Measurements from ENCODE around the gene MGAT3. TPM values are rescaled to one million over a fixed set of nuclear protein-coding genes. Genes with fewer than 3 reads are reported as not detected.

MGAT3 gene
- total RNA-seq, 1 experiment from 2014 or later, result 4.3 TPM

DNA sequence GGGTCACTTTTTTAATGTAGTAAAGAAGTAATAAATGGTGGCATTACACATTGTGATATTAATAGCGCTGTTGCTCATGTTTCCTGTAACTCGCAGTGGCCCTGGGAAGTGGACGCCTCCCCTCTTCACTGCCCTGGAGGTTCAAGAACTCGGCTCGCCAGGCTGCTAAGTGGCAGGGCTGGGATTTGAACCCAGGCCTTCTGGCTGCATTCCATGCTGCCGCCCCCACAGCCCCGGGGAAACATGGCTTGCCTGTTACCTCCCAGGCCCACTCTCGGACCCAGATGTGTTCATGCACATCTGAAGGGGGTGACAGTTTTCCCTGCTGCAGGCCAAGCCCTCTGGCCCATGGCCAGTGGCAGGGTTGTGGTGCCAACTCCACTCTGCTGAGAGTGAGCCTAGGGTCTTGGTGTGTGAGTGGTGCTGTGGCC, 25.0 kb upstream of the MGAT3 start:
- no peak for DNase-seq (ENCODE audit: low read depth in 1 of 2, low spot score in 2 of 2)
- H3K27ac ChIP-seq, result no peak overlapping the region

DNA sequence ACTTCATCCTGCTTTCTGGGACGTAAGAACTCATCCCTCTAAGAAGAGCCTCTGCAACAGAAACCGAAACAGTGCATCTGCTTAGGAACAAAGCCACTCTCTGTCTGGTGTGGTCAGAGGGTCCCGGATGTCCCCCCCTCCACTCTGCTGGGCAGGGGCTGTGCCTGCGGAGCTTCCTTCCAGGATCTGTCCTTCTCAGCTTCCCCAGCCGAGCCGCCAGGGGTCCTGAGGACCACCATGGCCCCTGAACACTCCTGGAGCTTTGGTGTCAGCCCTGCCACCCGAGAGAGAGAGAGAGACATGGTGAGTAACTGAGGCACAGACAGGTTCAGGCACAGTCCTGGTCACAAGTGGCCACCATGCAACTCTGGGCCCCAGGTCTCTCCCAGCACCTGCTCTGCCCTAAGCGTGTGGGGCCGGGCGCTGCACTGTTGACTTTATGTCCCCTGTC, 24.4 kb upstream of the MGAT3 start:
- Histone ChIP-seq H3K36me3 (peaks cover 44% of the 10 kb centered on the region), H3K4me3 (no peak overlapping the region), H3K4me1 (replicated peaks) (peaks cover 5% of the 10 kb centered on the region), H3K27me3 (replicated peaks) (no peaks in the 10 kb centered on the region), H3K9me3 (replicated peaks) (no peaks in the 10 kb centered on the region), H3K27ac (no peak overlapping the region)
- DNase-seq (ENCODE audit: low read depth in 1 of 2, low spot score in 2 of 2), result no peak

More for the DNA sequence above, 25.0 kb upstream of the MGAT3 start:
- H3K27me3 ChIP-seq (replicated peaks), result no peaks in the 10 kb centered on the region
- peaks cover 50% of the 10 kb centered on the region for H3K36me3 ChIP-seq
- H3K4me1 ChIP-seq (replicated peaks), result no peaks in the 10 kb centered on the region
- no peak overlapping the region for H3K4me3 ChIP-seq
- no peaks in the 10 kb centered on the region for H3K9me3 ChIP-seq (replicated peaks)

DNA sequence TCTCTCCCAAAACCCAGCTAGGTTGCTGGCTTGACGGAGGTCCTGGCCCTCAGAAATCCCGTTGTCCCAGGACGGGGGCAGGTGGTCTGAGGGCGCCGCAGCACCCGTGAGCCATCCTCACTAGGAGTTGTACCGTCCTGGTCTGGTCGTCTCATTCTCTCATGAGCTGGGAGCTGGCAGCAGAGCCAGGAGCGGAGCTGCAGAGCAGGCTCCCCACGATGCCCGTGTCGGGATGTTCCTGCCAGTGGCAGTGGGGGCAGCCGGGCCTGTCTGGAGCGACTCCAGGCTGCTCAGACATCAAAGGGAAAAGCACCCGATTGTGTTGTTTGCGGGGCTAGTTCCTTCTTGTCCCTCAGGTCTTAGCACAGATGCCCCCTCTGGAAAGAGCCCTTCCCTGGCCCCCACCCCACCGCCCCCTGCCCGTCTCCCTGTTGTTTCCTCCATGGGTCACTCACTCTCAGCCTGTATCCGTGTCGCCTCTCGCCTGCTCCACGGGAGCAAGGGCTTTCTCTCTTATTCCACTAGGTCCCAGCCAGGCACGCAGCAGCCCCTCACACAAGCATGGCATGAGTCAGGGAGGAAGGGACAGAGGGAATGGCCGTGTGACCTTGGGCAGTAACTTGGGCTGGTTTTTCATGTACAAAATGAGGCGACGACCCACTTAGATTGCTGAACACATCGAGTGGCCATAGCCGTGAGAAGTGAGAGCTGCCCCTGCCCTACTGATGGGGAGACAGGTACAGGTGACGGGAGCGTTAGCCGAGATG, 23.2 kb upstream of the MGAT3 start:
- Histone ChIP-seq H3K36me3 (peaks cover 34% of the 10 kb centered on the region), H3K4me3 (no peak overlapping the region), H3K4me1 (replicated peaks) (peaks cover 11% of the 10 kb centered on the region), H3K27me3 (replicated peaks) (no peaks in the 10 kb centered on the region), H3K9me3 (replicated peaks) (no peaks in the 10 kb centered on the region), H3K27ac (no peak overlapping the region)
- DNase-seq (ENCODE audit: low read depth in 1 of 2, low spot score in 2 of 2), result no peak

DNA sequence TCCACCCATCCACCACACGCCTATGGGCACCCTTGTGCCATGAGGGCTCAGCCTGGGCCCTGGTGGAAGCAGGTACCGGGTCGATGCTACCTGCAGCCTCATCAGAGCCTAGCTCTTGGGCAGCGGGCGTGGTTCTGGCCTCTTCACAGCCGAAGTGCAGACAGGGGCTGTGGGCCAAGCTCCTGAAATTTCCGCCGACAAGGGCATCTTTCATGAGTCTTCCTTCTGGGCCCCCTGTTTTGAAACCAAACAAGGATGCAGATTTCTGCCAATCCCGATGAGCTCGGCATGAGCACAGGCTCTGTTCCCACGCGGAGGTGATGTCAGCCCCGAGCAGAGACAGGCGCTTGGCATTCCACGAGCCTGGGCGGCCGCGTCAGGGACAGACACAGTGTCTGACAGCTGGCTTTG, 22.6 kb upstream of the MGAT3 start:
- Histone ChIP-seq H3K27ac (no peak overlapping the region), H3K4me1 (replicated peaks) (peaks cover 17% of the 10 kb centered on the region), H3K9me3 (replicated peaks) (0 out of 2 replicates have a peak, but pooled peaks cover under 1% of the 10 kb centered on the region), H3K36me3 (peaks cover 28% of the 10 kb centered on the region), H3K4me3 (no peak overlapping the region), H3K27me3 (replicated peaks) (no peaks in the 10 kb centered on the region)
- no peak for DNase-seq (ENCODE audit: low read depth in 1 of 2, low spot score in 2 of 2)

DNA sequence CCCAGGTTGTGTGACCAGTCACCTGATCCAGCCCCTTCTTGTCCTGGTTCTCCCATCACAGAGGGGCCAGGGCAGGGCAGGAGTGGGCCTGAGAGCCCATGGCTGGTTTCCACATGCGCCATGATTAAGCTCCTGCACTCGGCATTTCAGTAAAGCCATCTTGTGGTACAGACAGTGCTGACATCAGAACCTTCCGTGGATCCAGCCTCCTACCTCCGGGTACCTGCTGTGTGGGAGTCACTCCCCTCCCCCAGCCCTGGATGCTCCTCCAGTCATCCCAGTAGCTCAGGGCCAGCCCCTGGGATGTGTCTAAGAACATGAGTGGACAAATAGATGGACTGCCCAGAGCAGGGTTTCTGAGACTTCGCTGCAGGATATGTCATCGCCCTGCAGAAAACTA, 22.1 kb upstream of the MGAT3 start:
- H3K27ac ChIP-seq, result no peak overlapping the region
- no peaks in the 10 kb centered on the region for H3K27me3 ChIP-seq (replicated peaks)
- peaks cover 26% of the 10 kb centered on the region for H3K36me3 ChIP-seq
- peaks cover 20% of the 10 kb centered on the region for H3K4me1 ChIP-seq (replicated peaks)
- H3K4me3 ChIP-seq, result no peak overlapping the region
- 0 out of 2 replicates have a peak, but pooled peaks cover 3% of the 10 kb centered on the region for H3K9me3 ChIP-seq (replicated peaks)
- no peak for DNase-seq (ENCODE audit: low read depth in 1 of 2, low spot score in 2 of 2)

DNA sequence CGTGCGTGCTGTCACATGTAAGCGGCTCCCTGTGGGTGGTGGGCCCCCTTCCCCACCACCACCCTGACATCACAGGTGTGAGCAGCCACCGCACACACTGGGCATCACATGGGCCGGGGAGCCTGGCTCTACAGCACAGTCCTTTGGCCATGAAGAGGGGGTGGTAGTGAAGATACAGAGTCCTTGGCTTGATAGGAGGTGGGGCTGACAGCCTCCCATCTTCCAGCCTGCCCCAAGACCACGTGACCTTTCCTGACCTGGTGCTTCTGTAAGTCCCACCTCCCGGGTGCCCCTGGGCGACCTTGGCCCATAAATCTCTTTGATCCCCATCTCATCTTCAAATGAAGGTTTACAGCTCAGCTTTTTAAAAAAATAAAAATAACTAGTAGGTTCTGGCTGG, 21.2 kb upstream of the MGAT3 start:
- no peak overlapping the region for H3K27ac ChIP-seq
- H3K4me3 ChIP-seq, result no peak overlapping the region
- H3K4me1 ChIP-seq (replicated peaks), result peaks cover 20% of the 10 kb centered on the region
- no peaks in the 10 kb centered on the region for H3K27me3 ChIP-seq (replicated peaks)
- DNase-seq (ENCODE audit: low read depth in 1 of 2, low spot score in 2 of 2), result no peak
- H3K9me3 ChIP-seq (replicated peaks), result 0 out of 2 replicates have a peak, but pooled peaks cover 3% of the 10 kb centered on the region
- H3K36me3 ChIP-seq, result peaks cover 20% of the 10 kb centered on the region; the same call in 1 of the 2 replicates

DNA sequence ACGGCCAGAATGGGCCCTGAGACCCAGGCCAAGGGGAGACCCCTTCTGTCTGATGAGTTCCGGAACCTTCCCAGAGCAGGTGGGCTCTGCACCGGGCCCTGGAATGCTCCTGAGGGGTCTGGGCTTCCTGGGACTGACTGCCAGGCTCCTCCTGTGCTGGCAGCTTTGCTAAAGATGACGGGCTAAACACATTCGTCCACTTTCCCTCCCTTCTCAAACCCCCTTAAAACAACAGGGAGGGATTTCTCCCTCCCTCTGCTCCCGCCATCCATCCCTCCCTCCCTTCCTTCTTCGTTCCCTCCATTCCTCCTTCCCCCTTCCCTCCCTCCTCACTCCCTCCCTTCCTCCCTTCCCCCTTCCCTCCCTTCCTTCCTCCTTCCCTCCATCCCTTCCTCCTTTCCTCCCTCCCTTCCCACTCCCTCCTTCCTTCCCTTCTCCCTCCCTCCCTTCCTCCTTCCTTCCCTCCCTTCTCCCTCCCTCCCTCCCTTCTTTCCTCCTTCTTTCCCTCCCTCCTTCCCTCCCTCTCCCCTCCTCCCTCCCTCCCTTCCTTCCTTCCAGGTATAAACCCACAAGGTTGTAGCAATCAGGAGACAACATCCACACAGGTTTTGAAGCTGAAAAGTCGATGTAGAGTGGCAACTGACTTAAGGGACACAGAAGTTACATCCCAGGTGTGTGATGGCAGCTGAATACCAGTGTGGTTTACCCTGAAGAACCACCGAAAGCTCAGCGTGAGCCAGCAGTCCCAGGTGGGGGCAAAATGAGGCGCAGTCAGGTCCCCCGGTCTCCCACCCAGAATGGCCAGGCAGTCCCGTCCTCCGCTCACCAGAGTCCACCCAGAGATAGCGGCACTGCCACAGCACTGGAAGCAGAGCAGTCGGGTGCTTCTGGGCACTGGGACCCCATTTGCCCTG, 18.8 kb upstream of the MGAT3 start:
- H3K4me3 ChIP-seq, result no peak overlapping the region
- no peak overlapping the region for H3K27ac ChIP-seq
- H3K9me3 ChIP-seq (replicated peaks), result 0 out of 2 replicates have a peak, but pooled peaks cover 3% of the 10 kb centered on the region
- no peaks in the 10 kb centered on the region for H3K36me3 ChIP-seq
- H3K4me1 ChIP-seq (replicated peaks), result peaks cover 22% of the 10 kb centered on the region
- no peak for DNase-seq (ENCODE audit: low read depth in 1 of 2, low spot score in 2 of 2)
- no peaks in the 10 kb centered on the region for H3K27me3 ChIP-seq (replicated peaks)

DNA sequence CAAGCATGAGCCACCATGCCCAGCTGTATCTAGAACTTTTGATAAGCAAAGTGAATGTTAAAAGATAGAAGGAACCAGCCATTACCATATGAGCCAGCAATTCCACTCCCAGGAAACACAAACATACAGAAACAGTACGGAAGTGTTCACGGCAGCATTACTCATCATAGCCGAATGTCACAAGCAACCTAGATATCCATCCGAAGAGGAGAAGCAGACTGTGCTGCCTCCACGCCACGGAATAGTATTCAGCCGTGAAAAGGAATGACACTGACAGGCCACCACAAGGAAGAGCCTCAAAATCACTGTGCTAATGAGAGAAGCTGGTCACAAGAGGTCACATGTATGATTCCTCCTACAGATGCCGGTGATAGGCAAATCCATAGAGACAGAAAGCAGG, 17.6 kb upstream of the MGAT3 start:
- Histone ChIP-seq H3K4me1 (replicated peaks) (peaks cover 22% of the 10 kb centered on the region), H3K9me3 (replicated peaks) (0 out of 2 replicates have a peak, but pooled peaks cover 3% of the 10 kb centered on the region), H3K27ac (peak overlapping the region; percentile 29; the same call in 1 of the 2 replicates), H3K27me3 (replicated peaks) (no peaks in the 10 kb centered on the region), H3K36me3 (no peaks in the 10 kb centered on the region), H3K4me3 (no peak overlapping the region)
- peak in 1 of 2 experiments; percentile 41 for DNase-seq (ENCODE audit: low read depth in 1 of 2, low spot score in 2 of 2)

DNA sequence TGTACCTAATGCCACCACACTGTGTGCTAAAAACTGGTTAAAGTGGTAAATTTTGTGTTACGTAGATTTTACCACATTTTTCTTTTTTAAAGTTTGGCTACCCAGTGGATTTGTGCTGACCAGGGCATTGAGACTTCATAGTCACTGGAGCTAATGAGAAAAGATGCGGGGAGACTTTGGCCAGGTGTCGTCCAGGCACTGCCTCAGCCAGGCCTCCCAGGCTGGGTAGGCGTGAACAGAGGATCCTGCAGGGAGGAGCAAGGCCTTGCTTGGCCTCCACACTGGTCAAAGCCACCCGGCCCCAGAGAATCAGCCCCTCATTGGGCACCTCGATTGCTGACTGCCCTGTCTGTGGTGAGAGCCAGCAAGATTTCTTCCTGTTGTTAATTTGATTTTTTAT, 13.4 kb upstream of the MGAT3 start:
- H3K4me1 ChIP-seq (replicated peaks), result peaks cover 14% of the 10 kb centered on the region
- DNase-seq (ENCODE audit: low read depth in 1 of 2, low spot score in 2 of 2), result no peak
- no peaks in the 10 kb centered on the region for H3K36me3 ChIP-seq
- H3K27ac ChIP-seq, result no peak overlapping the region
- 0 out of 2 replicates have a peak, but pooled peaks cover 3% of the 10 kb centered on the region for H3K9me3 ChIP-seq (replicated peaks)
- H3K4me3 ChIP-seq, result no peak overlapping the region
- H3K27me3 ChIP-seq (replicated peaks), result no peaks in the 10 kb centered on the region

DNA sequence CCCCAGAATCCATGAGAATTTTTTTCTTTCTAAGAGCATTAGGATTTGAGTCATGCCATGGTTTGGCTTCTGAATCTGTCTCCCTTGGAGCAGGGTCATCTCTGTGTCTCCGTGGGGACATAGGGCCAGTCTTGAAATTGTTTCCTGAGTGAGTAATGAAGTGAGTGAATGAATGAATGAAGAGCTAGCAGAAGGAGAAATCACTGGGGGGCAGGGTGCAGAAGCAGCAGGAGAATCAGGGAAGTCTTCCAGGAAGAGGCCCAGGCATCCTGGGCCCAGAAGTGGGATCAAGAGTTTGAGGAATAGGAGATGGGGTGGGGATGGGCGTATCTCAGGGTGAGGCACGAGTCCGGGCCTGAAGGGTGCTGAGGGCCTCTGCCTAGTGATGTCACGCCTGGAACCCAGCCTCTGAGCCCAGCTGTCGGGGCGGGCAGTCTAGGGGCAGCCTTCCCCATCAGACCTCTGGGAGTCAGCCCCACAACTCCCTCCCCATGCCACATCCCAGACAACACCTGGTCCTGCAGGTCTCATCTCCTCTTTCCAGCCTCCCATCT, 12.5 kb upstream of the MGAT3 start:
- H3K27me3 ChIP-seq (replicated peaks), result no peaks in the 10 kb centered on the region
- H3K4me3 ChIP-seq, result no peak overlapping the region
- no peak overlapping the region for H3K27ac ChIP-seq
- no peaks in the 10 kb centered on the region for H3K36me3 ChIP-seq
- no peak for DNase-seq (ENCODE audit: low read depth in 1 of 2, low spot score in 2 of 2)
- peaks cover 5% of the 10 kb centered on the region for H3K4me1 ChIP-seq (replicated peaks)
- H3K9me3 ChIP-seq (replicated peaks), result 0 out of 2 replicates have a peak, but pooled peaks cover 2% of the 10 kb centered on the region

DNA sequence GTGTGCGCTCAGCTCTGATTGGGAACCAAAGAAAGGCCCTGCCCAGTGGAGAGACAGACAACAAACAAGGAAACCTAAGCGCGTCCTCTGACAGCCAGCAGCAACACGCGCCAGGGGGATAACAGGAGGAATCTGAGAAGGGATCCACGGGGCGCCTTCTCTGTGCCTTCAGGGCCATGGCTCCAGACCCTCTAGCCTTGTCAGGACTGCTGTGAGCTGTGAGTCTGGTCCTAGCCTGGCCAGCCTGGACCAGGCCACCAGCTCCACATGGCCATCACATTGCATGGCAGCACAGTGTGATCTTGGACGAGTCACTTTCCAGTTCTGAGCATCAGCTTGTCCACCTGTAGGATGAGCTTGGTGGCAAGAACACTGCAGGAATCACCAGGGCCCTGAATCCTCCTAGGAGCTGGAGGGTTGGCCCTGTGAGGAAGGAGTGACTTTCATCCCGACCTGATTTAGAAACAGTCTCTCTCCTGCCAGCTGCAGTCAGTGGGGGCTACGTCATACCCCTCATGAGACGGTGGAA, 11.8 kb upstream of the MGAT3 start:
- H3K4me1 ChIP-seq (replicated peaks), result 0 out of 2 replicates have a peak, but pooled peaks cover 3% of the 10 kb centered on the region
- no peaks in the 10 kb centered on the region for H3K36me3 ChIP-seq
- DNase-seq (ENCODE audit: low read depth in 1 of 2, low spot score in 2 of 2), result no peak
- H3K4me3 ChIP-seq, result no peak overlapping the region
- H3K27ac ChIP-seq, result no peak overlapping the region
- no peaks in the 10 kb centered on the region for H3K27me3 ChIP-seq (replicated peaks)
- no peaks in the 10 kb centered on the region for H3K9me3 ChIP-seq (replicated peaks)

DNA sequence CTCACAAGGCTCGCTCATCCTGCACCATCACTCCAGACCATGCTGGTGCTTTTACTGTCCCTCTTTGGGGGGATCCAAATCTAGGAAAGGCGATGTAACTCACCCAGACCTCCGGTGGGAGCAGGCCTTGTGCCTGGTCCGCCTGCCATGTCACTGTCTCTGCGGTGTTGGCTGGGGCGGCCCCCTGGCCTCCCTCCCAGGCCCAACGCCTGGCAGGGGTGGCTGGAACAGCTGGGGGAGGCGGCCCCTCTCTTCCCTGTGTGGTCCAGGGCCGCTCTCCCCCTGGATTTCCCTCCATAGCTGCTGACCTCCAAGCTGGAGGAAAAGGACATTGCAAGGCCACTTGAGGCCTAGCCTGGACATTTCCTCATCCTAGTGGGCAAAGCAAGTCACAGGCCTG, 11.1 kb upstream of the MGAT3 start:
- H3K36me3 ChIP-seq, result no peaks in the 10 kb centered on the region
- H3K27me3 ChIP-seq (replicated peaks), result no peaks in the 10 kb centered on the region
- H3K4me1 ChIP-seq (replicated peaks), result 0 out of 2 replicates have a peak, but pooled peaks cover 3% of the 10 kb centered on the region
- no peak overlapping the region for H3K4me3 ChIP-seq
- no peak for DNase-seq (ENCODE audit: low read depth in 1 of 2, low spot score in 2 of 2)
- no peak overlapping the region for H3K27ac ChIP-seq
- no peaks in the 10 kb centered on the region for H3K9me3 ChIP-seq (replicated peaks)

DNA sequence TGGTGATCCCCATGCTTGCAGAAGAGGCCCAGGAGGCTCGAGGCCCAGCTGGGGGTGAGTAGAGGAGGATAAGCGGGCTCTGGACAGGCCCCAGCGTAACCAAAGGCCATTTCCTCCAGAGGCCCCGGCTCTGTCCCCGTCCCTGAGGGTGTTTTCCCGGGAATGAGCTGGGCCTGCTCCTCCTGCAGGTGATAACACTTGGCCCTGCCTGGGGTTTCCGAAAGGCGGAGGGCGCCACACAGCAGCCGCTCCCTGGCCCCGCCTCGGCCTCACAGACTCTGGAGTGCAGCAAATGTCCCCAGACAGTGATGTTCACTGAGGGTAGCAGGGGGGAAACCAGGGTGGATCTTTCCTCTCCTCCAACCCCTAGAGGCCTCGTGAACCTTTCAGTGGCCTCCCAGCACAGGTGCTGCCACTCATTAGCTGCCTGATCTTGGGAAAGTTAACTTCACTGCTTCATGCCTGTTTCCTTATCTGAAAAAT, 10.5 kb upstream of the MGAT3 start:
- H3K4me1 ChIP-seq (replicated peaks), result 0 out of 2 replicates have a peak, but pooled peaks cover under 1% of the 10 kb centered on the region

More for the DNA sequence above, 10.5 kb upstream of the MGAT3 start:
- no peak overlapping the region for H3K4me3 ChIP-seq
- no peaks in the 10 kb centered on the region for H3K36me3 ChIP-seq
- DNase-seq (ENCODE audit: low read depth in 1 of 2, low spot score in 2 of 2), result no peak
- H3K27ac ChIP-seq, result no peak overlapping the region
- no peaks in the 10 kb centered on the region for H3K27me3 ChIP-seq (replicated peaks)
- no peaks in the 10 kb centered on the region for H3K9me3 ChIP-seq (replicated peaks)
